ENCODE results near the gene PLXNA3. TPM values are rescaled to one million over a fixed set of nuclear protein-coding genes. Genes with fewer than 3 reads are reported as not detected.

PLXNA3 gene
- polyA plus RNA-seq, 1 of the 3 experiments (the other 2 are of a cell fraction), result 33.2 TPM

DNA sequence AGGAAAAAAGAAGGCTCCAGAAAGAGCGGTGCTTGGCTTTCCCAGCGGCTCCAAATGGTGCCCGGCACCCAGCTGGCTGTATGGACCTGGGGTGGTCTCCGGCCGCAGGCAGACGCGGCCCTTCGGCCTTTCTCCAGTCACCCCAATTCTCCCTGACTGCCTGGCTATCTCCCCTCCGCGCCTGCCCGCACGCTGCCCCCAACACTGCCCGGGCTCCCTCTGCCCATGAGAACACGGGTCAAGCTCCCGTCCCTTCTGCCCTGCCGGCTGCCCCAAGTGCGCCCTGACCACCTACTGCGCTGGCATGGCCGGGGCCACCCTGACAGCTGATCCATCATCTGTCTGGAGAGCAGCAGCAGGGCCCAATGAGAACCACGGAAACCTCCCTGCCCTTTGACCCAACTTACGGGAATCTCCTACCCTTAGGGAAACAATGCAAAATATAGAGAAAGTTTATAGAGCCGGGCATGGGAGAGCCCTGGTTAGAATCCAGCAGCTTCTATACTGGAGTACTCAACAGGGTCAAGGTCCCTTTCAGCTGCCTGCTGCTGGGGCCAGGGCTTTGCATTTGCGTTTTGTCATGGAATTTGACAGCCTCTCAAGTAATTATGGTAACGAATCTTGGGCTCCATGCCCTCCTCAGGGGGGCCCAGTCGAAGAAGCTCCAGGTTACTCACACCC is 59.2 kb downstream of the PLXNA3 start:
- Histone ChIP-seq H3K79me2 (ENCODE audit: insufficient read depth) (peaks cover 6% of the 10 kb centered on the region), H3K36me3 (replicated peaks in 1 of 2; ENCODE audit: control insufficient read depth in 1 of 2, insufficient read depth in 2 of 2, low read length in 1 of 2) (no peaks in the 10 kb centered on the region), H3K4me1 (ENCODE audit: control insufficient read depth in 1 of 2, insufficient read depth in 2 of 2, low read depth in 1 of 2, low read length in 1 of 2) (peaks cover 0 to 6% of the 10 kb centered on the region in 2 experiments; a peak in 1 of 4 replicates), H3K27ac (ENCODE audit: low read depth in 2 of 2, low read length in 1 of 2) (0 out of 4 replicates have a peak overlapping the region, but pooled peaks of 1 of the 2 experiments have one; percentile 49), H3K4me3 (ENCODE audit: low read depth in 2 of 2, low read length in 1 of 2) (no peak overlapping the region), H3K9me2 (no peaks in the 10 kb centered on the region), H2AFZ (ENCODE audit: low read depth) (no peak overlapping the region), H3K9ac (no peak overlapping the region), H3K4me2 (no peak overlapping the region; the same call in 1 of the 2 replicates), H3F3A (replicated peaks; ENCODE audit: insufficient read depth) (no peaks in the 10 kb centered on the region), H4K20me1 (ENCODE audit: insufficient read depth) (no peaks in the 10 kb centered on the region), H3K9me3 (no peaks in the 10 kb centered on the region), H3K27me3 (ENCODE audit: insufficient read depth) (peaks cover 6% of the 10 kb centered on the region; the same call in 1 of the 2 replicates)
- 74% methylated on average over 18 of the region's 25 CpGs for WGBS (ENCODE audit: low lambda C conversion rate)
- no peak for DNase-seq
- ChIA-PET CTCF (interaction anchor here (0.6 to 3.0 kb wide), 3 partner anchors 10 to 25 kb away, joined by 3 to 14 read pairs (median 4); no protein-coding TSS in a partner anchor), POLR2A (interaction anchor here (1.9 kb wide), 1 partner anchor 10 kb away, joined by 5 read pairs; no protein-coding TSS in a partner anchor)
- no peak for TF ChIP-seq MXI1 (IDR thresholded peaks at IDR 0.05; ENCODE audit: low read depth, low read length)
- TF ChIP-seq POLR2AphosphoS5 (IDR thresholded peaks at IDR 0.05; ENCODE audit: low read depth, low read length), result no peak
- TF ChIP-seq SIN3A (IDR thresholded peaks at IDR 0.05; ENCODE audit: borderline replicate concordance, low read depth, low read length), result no peak
- TF ChIP-seq JUND (IDR thresholded peaks at IDR 0.05), result no peak

DNA sequence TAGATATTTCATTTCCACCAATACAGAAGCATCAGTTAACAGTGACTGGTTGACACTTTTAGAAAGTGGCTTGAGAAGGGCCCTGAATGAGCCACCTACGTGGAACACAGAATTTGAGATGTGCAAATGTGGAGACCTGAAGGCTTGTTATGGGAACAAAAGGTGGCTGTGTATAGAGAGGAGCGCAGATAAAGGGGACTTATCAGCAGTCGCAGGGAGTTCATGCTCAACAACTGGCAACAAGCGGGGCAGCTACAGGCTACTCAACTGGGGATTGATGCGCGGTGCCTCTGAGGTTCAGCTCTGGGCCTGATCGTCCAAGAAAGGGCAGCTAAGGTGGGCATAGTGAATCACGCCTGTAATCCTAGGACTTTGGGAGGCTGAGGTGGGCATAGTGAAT is 61.3 kb downstream of the PLXNA3 start:
- POLR2A ChIA-PET, result no interaction called here
- DNase-seq, result no peak
- no peak overlapping the region for H3K27ac ChIP-seq (ENCODE audit: low read depth in 2 of 2, low read length in 1 of 2)
- WGBS (ENCODE audit: low lambda C conversion rate), result 67% methylated on average over 8 of the region's 8 CpGs
- no peaks in the 10 kb centered on the region for H3K9me3 ChIP-seq
- H3K9me2 ChIP-seq, result no peaks in the 10 kb centered on the region
- H2AFZ ChIP-seq (ENCODE audit: low read depth), result no peak overlapping the region
- H3K27me3 ChIP-seq (ENCODE audit: insufficient read depth), result peaks cover 18% of the 10 kb centered on the region; the same call in 1 of the 2 replicates
- H4K20me1 ChIP-seq (ENCODE audit: insufficient read depth), result no peaks in the 10 kb centered on the region
- no peak overlapping the region for H3K9ac ChIP-seq
- H3K79me2 ChIP-seq (ENCODE audit: insufficient read depth), result peaks cover 6% of the 10 kb centered on the region
- no peak overlapping the region for H3K4me2 ChIP-seq
- TF ChIP-seq RCOR1 (IDR thresholded peaks at IDR 0.05; ENCODE audit: low read length), result no peak
- TF ChIP-seq REST (IDR thresholded peaks at IDR 0.05; ENCODE audit: low read depth, low read length), result no peak
- no peak for TF ChIP-seq ELF1 (IDR thresholded peaks at IDR 0.05)
- TF ChIP-seq FOXM1 (IDR thresholded peaks at IDR 0.05; ENCODE audit: low read depth), result no peak
- no peak for TF ChIP-seq NFIC (IDR thresholded peaks at IDR 0.05; ENCODE audit: borderline replicate concordance)
- no peak for TF ChIP-seq TCF12 (IDR thresholded peaks at IDR 0.05)
- TF ChIP-seq, protein P1, sequence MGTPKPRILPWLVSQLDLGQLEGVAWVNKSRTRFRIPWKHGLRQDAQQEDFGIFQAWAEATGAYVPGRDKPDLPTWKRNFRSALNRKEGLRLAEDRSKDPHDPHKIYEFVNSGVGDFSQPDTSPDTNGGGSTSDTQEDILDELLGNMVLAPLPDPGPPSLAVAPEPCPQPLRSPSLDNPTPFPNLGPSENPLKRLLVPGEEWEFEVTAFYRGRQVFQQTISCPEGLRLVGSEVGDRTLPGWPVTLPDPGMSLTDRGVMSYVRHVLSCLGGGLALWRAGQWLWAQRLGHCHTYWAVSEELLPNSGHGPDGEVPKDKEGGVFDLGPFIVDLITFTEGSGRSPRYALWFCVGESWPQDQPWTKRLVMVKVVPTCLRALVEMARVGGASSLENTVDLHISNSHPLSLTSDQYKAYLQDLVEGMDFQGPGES (IDR thresholded peaks at IDR 0.05; ENCODE audit: low read depth, low read length), result no peak
- no peak for TF ChIP-seq GATA2 (CRISPR knock-in tag; IDR thresholded peaks at IDR 0.05)
- no peak for TF ChIP-seq YY1 (IDR thresholded peaks at IDR 0.05; ENCODE audit: low read depth)
- no peak for TF ChIP-seq FOXJ3 (CRISPR knock-in tag; IDR thresholded peaks at IDR 0.05)
- TF ChIP-seq FOSL2 (IDR thresholded peaks at IDR 0.05; ENCODE audit: borderline replicate concordance, low read depth), result no peak
- TF ChIP-seq MEF2A (IDR thresholded peaks at IDR 0.05; ENCODE audit: borderline replicate concordance, low read depth), result no peak
- no peak for TF ChIP-seq POLR2AphosphoS5 (IDR thresholded peaks at IDR 0.05; ENCODE audit: low read depth, low read length)
- TF ChIP-seq NRF1 (IDR thresholded peaks at IDR 0.05; ENCODE audit: low read depth, low read length), result no peak
- TF ChIP-seq CHD2 (IDR thresholded peaks at IDR 0.05; ENCODE audit: low read length, partially characterized antibody), result no peak
- no peak for TF ChIP-seq EZH2phosphoT487 (IDR thresholded peaks at IDR 0.05; ENCODE audit: borderline replicate concordance, low read depth)
- CTCF ChIA-PET, result interaction anchor here (1.7 to 3.0 kb wide), 2 partner anchors 8 to 15 kb away, joined by 4 to 14 read pairs; no protein-coding TSS in a partner anchor
- H3K4me1 ChIP-seq (ENCODE audit: control insufficient read depth in 1 of 2, insufficient read depth in 2 of 2, low read depth in 1 of 2, low read length in 1 of 2), result peaks cover 0 to 6% of the 10 kb centered on the region in 2 experiments; a peak in 1 of 4 replicates
- H3K4me3 ChIP-seq (ENCODE audit: low read depth in 2 of 2, low read length in 1 of 2), result no peak overlapping the region
- no peaks in the 10 kb centered on the region for H3F3A ChIP-seq (replicated peaks; ENCODE audit: insufficient read depth)
- no peaks in the 10 kb centered on the region for H3K36me3 ChIP-seq (replicated peaks in 1 of 2; ENCODE audit: control insufficient read depth in 1 of 2, insufficient read depth in 2 of 2, low read length in 1 of 2)

Measured in SK-N-SH (cell line).